Caco-2 (cell line): ENCODE data around the gene FASN. TPM values are rescaled to one million over a fixed set of nuclear protein-coding genes. Genes with fewer than 3 reads are reported as not detected.

Source experiments
- BruUV-seq: library from RNA; stranded (reverse); fragments of 400-500 nt; replicated peaks from 2 replicates; lab custom pipeline; 2021; lab: Mats Ljungman, UMichigan
- CTCF ChIA-PET: fragments of 300-600 bp; sonication (Branson Sonifier 250); formaldehyde crosslinking; loops from one replicate; lab custom pipeline; 2022; ENCODE audit warnings: antibody characterized with exemption; lab: Charles Lee
- POLR2A ChIA-PET: fragments of 300-600 bp; sonication (Branson Sonifier 250); formaldehyde crosslinking; loops from one replicate; lab custom pipeline; 2022; ENCODE audit warnings: antibody characterized with exemption; lab: Charles Lee
- DNase-seq, 2 experiments: peaks; one replicate each; pipeline versions ENCODE4 v3.0.0 to v3.0.0-alpha.2; 2020 to 2022
- H3K27me3 ChIP-seq: replicated peaks from 2 replicates; pipeline ENCODE4 v1.6.0; 2011; ENCODE audit warnings: low read length; ENCODE audit not compliant: control insufficient read depth, insufficient read depth
- H3K36me3 ChIP-seq: 2 replicates; pipeline ENCODE4 v1.5.1; 2011; ENCODE audit warnings: low read length; ENCODE audit not compliant: control insufficient read depth, insufficient read depth
- H3K4me1 ChIP-seq: fragments of 250-450 bp; sonication (Bioruptor Pico); 2 replicates; pipeline ENCODE4 v1.5.1; 2020; ENCODE audit warnings: mild to moderate bottlenecking
- H3K4me3 ChIP-seq: 2 replicates; pipeline ENCODE4 v1.5.1; 2011; ENCODE audit warnings: low read depth, mild to moderate bottlenecking, control low read depth, low read length
- H3K9me3 ChIP-seq: fragments of 250-450 bp; sonication (Bioruptor Pico); 2 replicates; pipeline ENCODE4 v1.5.1; 2020; ENCODE audit warnings: mild to moderate bottlenecking, moderate library complexity
- H3K27ac Mint-ChIP-seq: one replicate; pipeline ENCODE4 v1.8.0; 2022; ENCODE audit warnings: mixed read lengths; ENCODE audit not compliant: unreplicated experiment
- H3K27me3 Mint-ChIP-seq: one replicate; pipeline ENCODE4 v1.8.0; 2022; ENCODE audit warnings: mixed read lengths; ENCODE audit not compliant: insufficient read depth, unreplicated experiment
- H3K36me3 Mint-ChIP-seq: one replicate; pipeline ENCODE4 v1.8.0; 2022; ENCODE audit warnings: mild to moderate bottlenecking, mixed read lengths; ENCODE audit not compliant: insufficient read depth, unreplicated experiment
- H3K4me1 Mint-ChIP-seq: one replicate; pipeline ENCODE4 v1.8.0; 2022; ENCODE audit warnings: low read depth, mixed read lengths; ENCODE audit not compliant: unreplicated experiment
- H3K4me3 Mint-ChIP-seq: one replicate; pipeline ENCODE4 v1.8.0; 2022; ENCODE audit warnings: mild to moderate bottlenecking, moderate library complexity, mixed read lengths; ENCODE audit not compliant: unreplicated experiment
- H3K9me3 Mint-ChIP-seq: one replicate; pipeline ENCODE4 v1.8.0; 2022; ENCODE audit warnings: mixed read lengths; ENCODE audit not compliant: unreplicated experiment
- intact Hi-C: fragments of 100-400 bp; cut with micrococcal nuclease; formaldehyde crosslinking; loops from one replicate; pipeline ENCODE4 v1.10.0; 2022; ENCODE audit not compliant: unreplicated experiment
- total RNA-seq: library from RNA; stranded (reverse); gene quantifications from 2 replicates; pipeline ENCODE4 v1.2.3, GENCODE V29; 2022
- TF ChIP-seq, protein P1 (sequence below), 2 experiments: fragments of 200-600 bp in 1 of 2; IDR thresholded peaks; 1 replicate in 1 of 2; 2 replicates in 1 of 2; pipeline versions ENCODE4 v1.5.1 to v1.8.0; 2011 to 2022; ENCODE audit warnings: antibody characterized with exemption in 1 of 2, control low read depth in 1 of 2, inconsistent platforms in 1 of 2, low read depth in 1 of 2, low read length in 1 of 2, mild to moderate bottlenecking in 1 of 2, moderate library complexity in 1 of 2; ENCODE audit not compliant: insufficient read depth in 1 of 2, severe bottlenecking in 1 of 2, unreplicated experiment in 1 of 2

The FASN gene
- total RNA-seq, 1 experiment from 2014 or later: 330 TPM

DNA sequence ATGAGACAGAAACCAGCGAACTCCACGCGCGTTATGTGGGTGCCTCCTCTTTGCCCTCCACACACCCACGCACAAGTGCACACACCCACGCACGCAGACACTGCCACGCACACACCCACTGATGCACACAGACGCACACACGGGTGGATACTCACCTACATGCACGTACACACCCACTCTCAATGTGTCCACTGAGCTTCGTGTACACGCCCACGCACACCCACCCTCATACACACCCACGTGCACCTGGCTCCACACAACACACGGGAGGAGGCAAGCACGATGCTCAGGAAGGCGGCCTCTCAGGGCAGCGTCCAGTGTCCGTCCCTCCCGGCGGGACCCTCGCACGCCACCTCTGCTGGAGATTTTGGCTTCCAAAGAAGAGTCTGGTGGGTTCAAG is 50.7 kb downstream of the FASN start:
- no peaks in the 10 kb centered on the region for H3K27me3 Mint-ChIP-seq
- no peak for DNase-seq
- H3K4me1 Mint-ChIP-seq: no peaks in the 10 kb centered on the region
- H3K36me3 Mint-ChIP-seq: no peaks in the 10 kb centered on the region
- ChIA-PET CTCF (no interaction called here), POLR2A (no interaction called here)
- intact Hi-C loops: no loop called here
- H3K4me3 Mint-ChIP-seq: no peak overlapping the region
- BruUV-seq: no TSS peak
- H3K9me3 ChIP-seq: no peaks in the 10 kb centered on the region
- H3K27me3 ChIP-seq: no peaks in the 10 kb centered on the region
- no peak overlapping the region for H3K4me3 ChIP-seq
- no peaks in the 10 kb centered on the region for H3K9me3 Mint-ChIP-seq
- H3K36me3 ChIP-seq: no peaks in the 10 kb centered on the region; the same call in 1 of the 2 replicates
- TF ChIP-seq, protein P1, sequence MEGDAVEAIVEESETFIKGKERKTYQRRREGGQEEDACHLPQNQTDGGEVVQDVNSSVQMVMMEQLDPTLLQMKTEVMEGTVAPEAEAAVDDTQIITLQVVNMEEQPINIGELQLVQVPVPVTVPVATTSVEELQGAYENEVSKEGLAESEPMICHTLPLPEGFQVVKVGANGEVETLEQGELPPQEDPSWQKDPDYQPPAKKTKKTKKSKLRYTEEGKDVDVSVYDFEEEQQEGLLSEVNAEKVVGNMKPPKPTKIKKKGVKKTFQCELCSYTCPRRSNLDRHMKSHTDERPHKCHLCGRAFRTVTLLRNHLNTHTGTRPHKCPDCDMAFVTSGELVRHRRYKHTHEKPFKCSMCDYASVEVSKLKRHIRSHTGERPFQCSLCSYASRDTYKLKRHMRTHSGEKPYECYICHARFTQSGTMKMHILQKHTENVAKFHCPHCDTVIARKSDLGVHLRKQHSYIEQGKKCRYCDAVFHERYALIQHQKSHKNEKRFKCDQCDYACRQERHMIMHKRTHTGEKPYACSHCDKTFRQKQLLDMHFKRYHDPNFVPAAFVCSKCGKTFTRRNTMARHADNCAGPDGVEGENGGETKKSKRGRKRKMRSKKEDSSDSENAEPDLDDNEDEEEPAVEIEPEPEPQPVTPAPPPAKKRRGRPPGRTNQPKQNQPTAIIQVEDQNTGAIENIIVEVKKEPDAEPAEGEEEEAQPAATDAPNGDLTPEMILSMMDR (IDR thresholded peaks at IDR 0.05; ENCODE audit: insufficient read depth in 1 of 2, low read depth in 1 of 2, low read length in 1 of 2, severe bottlenecking in 1 of 2, unreplicated experiment in 1 of 2): no peak
- no peak overlapping the region for H3K27ac Mint-ChIP-seq
- H3K4me1 ChIP-seq: peaks cover 8% of the 10 kb centered on the region; the same call in 1 of the 2 replicates

DNA sequence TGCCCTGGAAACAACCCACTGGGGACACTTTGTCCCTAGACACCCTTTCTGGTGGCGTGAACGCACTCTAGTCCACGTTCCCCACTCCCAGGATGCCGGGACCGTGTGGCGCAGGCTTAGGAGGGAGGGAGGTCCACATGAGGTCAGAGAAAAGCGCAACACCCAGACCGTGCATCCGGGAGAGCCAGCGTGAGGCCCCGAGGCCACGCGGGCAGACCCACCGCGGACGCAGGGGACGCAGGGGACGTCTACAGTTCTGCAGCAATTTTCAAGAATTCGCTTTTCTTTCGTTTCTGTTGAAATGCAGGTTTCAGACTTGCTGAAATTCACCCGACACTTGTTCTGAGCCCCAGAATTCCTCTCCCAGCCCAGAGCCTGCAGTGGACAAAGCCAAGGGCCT is 51.1 kb downstream of the FASN start:
- intact Hi-C loops: no loop called here
- H3K27me3 Mint-ChIP-seq: no peaks in the 10 kb centered on the region
- H3K27ac Mint-ChIP-seq: no peak overlapping the region
- Histone ChIP-seq H3K4me1 (peaks cover 8% of the 10 kb centered on the region; the same call in 1 of the 2 replicates), H3K9me3 (no peaks in the 10 kb centered on the region), H3K4me3 (no peak overlapping the region), H3K27me3 (no peaks in the 10 kb centered on the region), H3K36me3 (no peaks in the 10 kb centered on the region; the same call in 1 of the 2 replicates)
- BruUV-seq: no TSS peak
- TF ChIP-seq, protein P1 (IDR thresholded peaks at IDR 0.05; ENCODE audit: insufficient read depth in 1 of 2, low read depth in 1 of 2, low read length in 1 of 2, severe bottlenecking in 1 of 2, unreplicated experiment in 1 of 2): no peak
- H3K9me3 Mint-ChIP-seq: peaks cover under 1% of the 10 kb centered on the region
- POLR2A ChIA-PET: no interaction called here
- H3K36me3 Mint-ChIP-seq: no peaks in the 10 kb centered on the region
- no peaks in the 10 kb centered on the region for H3K4me1 Mint-ChIP-seq
- no peak for DNase-seq
- H3K4me3 Mint-ChIP-seq: no peak overlapping the region
- CTCF ChIA-PET: no interaction called here

DNA sequence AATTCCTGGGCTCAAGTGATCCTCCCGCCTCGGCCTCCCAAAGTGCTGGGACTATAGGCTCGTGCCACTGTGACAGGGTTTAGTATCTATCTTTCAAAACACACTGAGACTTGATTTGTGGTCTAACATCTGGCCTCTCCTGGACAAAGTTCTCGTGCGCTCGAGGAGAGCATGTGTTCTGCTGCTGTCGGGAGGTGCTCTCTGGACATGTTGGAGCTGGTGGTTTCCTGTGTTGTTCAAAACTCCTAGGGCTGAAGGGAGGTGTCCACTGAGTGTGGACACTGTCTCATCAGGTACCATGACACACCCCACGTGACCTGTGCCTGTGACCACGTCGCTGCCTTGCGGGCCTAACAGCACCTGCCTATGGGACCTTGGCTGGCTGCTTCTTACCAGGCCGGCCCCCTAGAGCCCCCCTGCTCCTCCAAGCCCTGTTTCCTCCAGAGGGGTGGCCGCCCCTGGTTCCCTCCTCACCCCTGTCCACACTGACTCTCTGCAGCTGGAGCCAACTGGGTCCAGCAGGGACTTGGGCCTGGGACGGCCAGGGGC is 52.0 kb downstream of the FASN start:
- intact Hi-C loops: no loop called here
- peaks cover 9% of the 10 kb centered on the region for H3K9me3 Mint-ChIP-seq
- no peaks in the 10 kb centered on the region for H3K27me3 ChIP-seq
- ChIA-PET POLR2A (no interaction called here), CTCF (no interaction called here)
- no peak overlapping the region for H3K27ac Mint-ChIP-seq
- BruUV-seq: no TSS peak
- H3K4me1 ChIP-seq: peaks cover 8% of the 10 kb centered on the region; the same call in 1 of the 2 replicates
- H3K36me3 Mint-ChIP-seq: no peaks in the 10 kb centered on the region
- H3K27me3 Mint-ChIP-seq: no peaks in the 10 kb centered on the region
- no peaks in the 10 kb centered on the region for H3K9me3 ChIP-seq
- H3K4me1 Mint-ChIP-seq: no peaks in the 10 kb centered on the region
- no peaks in the 10 kb centered on the region; the same call in 1 of the 2 replicates for H3K36me3 ChIP-seq
- H3K4me3 Mint-ChIP-seq: no peak overlapping the region
- no peak for DNase-seq
- H3K4me3 ChIP-seq: no peak overlapping the region
- TF ChIP-seq, protein P1 (IDR thresholded peaks at IDR 0.05; ENCODE audit: insufficient read depth in 1 of 2, low read depth in 1 of 2, low read length in 1 of 2, severe bottlenecking in 1 of 2, unreplicated experiment in 1 of 2): no peak
